H9 (cell line): Measurements from ENCODE around the gene DCLK2. TPM values are rescaled to one million over a fixed set of nuclear protein-coding genes. Genes with fewer than 3 reads are reported as not detected.

ENCODE experiments used
- DNase-seq: peaks from one replicate; pipeline ENCODE4 v3.0.0-alpha.2; 2017
- H2AFZ ChIP-seq: one replicate; pipeline ENCODE4 v1.6.1; 2013; ENCODE audit warnings: mild to moderate bottlenecking, low read length, control low read depth, moderate library complexity
- H2AK5ac ChIP-seq: 2 replicates; pipeline ENCODE4 v1.6.1; 2013; ENCODE audit warnings: low read length, control low read depth, mixed read lengths; ENCODE audit not compliant: insufficient read length
- H2BK120ac ChIP-seq: one replicate; pipeline ENCODE4 v1.6.1; 2013; ENCODE audit warnings: low read depth, mild to moderate bottlenecking, low read length, control low read depth, inconsistent platforms; ENCODE audit not compliant: poor library complexity, severe bottlenecking
- H2BK12ac ChIP-seq: 2 replicates; pipeline ENCODE4 v1.6.1; 2013; ENCODE audit warnings: low read length, control low read depth, mixed read lengths, low read depth; ENCODE audit not compliant: insufficient read length
- H2BK15ac ChIP-seq: 2 replicates; pipeline ENCODE4 v1.6.1; 2013; ENCODE audit warnings: low read depth, low read length, control low read depth
- H2BK20ac ChIP-seq: one replicate; pipeline ENCODE4 v1.6.1; 2013; ENCODE audit warnings: low read depth, mild to moderate bottlenecking, low read length, control low read depth, inconsistent platforms; ENCODE audit not compliant: poor library complexity, severe bottlenecking
- H2BK5ac ChIP-seq: 2 replicates; pipeline ENCODE4 v1.6.1; 2013; ENCODE audit warnings: low read length, control low read depth, mixed read lengths; ENCODE audit not compliant: insufficient read length
- H3K14ac ChIP-seq: 2 replicates; pipeline ENCODE4 v1.6.1; 2013; ENCODE audit warnings: low read length, control low read depth; ENCODE audit not compliant: insufficient read depth
- H3K18ac ChIP-seq: 2 replicates; pipeline ENCODE4 v1.6.1; 2013; ENCODE audit warnings: low read depth, mild to moderate bottlenecking, mixed read lengths, low read length, control low read depth; ENCODE audit not compliant: insufficient read length
- H3K23ac ChIP-seq: 2 replicates; pipeline ENCODE4 v1.6.1; 2013; ENCODE audit warnings: low read length, control low read depth, mixed read lengths, low read depth; ENCODE audit not compliant: insufficient read length
- H3K23me2 ChIP-seq: 2 replicates; pipeline ENCODE4 v1.6.1; 2013; ENCODE audit warnings: low read depth, mild to moderate bottlenecking, mixed read lengths, low read length, control low read depth; ENCODE audit not compliant: insufficient read length, poor library complexity, severe bottlenecking
- H3K27ac ChIP-seq: 2 replicates; pipeline ENCODE4 v1.5.1; 2013; ENCODE audit warnings: low read length, control low read depth, mixed read lengths, low read depth; ENCODE audit not compliant: insufficient read length
- H3K27me3 ChIP-seq: 2 replicates; pipeline ENCODE4 v1.6.1; 2013; ENCODE audit warnings: low read length, control low read depth, inconsistent platforms; ENCODE audit not compliant: insufficient read depth
- H3K4ac ChIP-seq: 2 replicates; pipeline ENCODE4 v1.6.1; 2013; ENCODE audit warnings: low read depth, mild to moderate bottlenecking, control low read depth, inconsistent platforms, low read length, moderate library complexity
- H3K4me1 ChIP-seq: 2 replicates; pipeline ENCODE4 v1.6.1; 2013; ENCODE audit warnings: low read length, control low read depth, inconsistent platforms; ENCODE audit not compliant: insufficient read depth
- H3K4me2 ChIP-seq: 2 replicates; pipeline ENCODE4 v1.6.1; 2013; ENCODE audit warnings: low read length, control low read depth, mixed read lengths; ENCODE audit not compliant: insufficient read length, insufficient read depth
- H3K56ac ChIP-seq: 2 replicates; pipeline ENCODE4 v1.6.1; 2013; ENCODE audit warnings: low read depth, mild to moderate bottlenecking, mixed read lengths, low read length, control low read depth; ENCODE audit not compliant: insufficient read length
- H3K79me1 ChIP-seq: 2 replicates; pipeline ENCODE4 v1.6.1; 2013; ENCODE audit warnings: low read depth, mild to moderate bottlenecking, moderate library complexity, low read length, control low read depth, inconsistent platforms; ENCODE audit not compliant: insufficient read depth, poor library complexity, severe bottlenecking
- H3K79me2 ChIP-seq: 2 replicates; pipeline ENCODE4 v1.6.1; 2013; ENCODE audit warnings: low read length, control low read depth, inconsistent platforms; ENCODE audit not compliant: insufficient read depth
- H3K9ac ChIP-seq: 2 replicates; pipeline ENCODE4 v1.6.1; 2013; ENCODE audit warnings: low read length, control low read depth, mixed read lengths; ENCODE audit not compliant: insufficient read length; ENCODE audit errors: extremely low read depth
- H3K9me3 ChIP-seq: one replicate; pipeline ENCODE4 v1.6.1; 2013; ENCODE audit warnings: low read depth, low read length, inconsistent platforms; ENCODE audit not compliant: control insufficient read depth
- H3T11ph ChIP-seq: one replicate; pipeline ENCODE4 v1.6.1; 2013; ENCODE audit warnings: mild to moderate bottlenecking, low read length, control low read depth, inconsistent platforms
- H4K20me1 ChIP-seq: one replicate; pipeline ENCODE4 v1.6.1; 2013; ENCODE audit not compliant: control insufficient read depth, insufficient read length, insufficient read depth
- H4K5ac ChIP-seq: 2 replicates; pipeline ENCODE4 v1.6.1; 2013; ENCODE audit warnings: low read depth, mild to moderate bottlenecking, mixed read lengths, low read length, control low read depth; ENCODE audit not compliant: insufficient read length
- H4K8ac ChIP-seq: replicated peaks from 2 replicates; pipeline ENCODE4 v1.6.1; 2013; ENCODE audit warnings: low read length, control low read depth, mixed read lengths, low read depth; ENCODE audit not compliant: insufficient read length
- H4K91ac ChIP-seq: 2 replicates; pipeline ENCODE4 v1.6.1; 2013; ENCODE audit warnings: low read depth, mild to moderate bottlenecking, moderate library complexity, mixed read lengths, low read length, control low read depth; ENCODE audit not compliant: insufficient read length
- H3K27ac Mint-ChIP-seq, 3 experiments: 2 replicates in 2 of 3; 3 replicates in 1 of 3; pipeline ENCODE4 v1.8.0; 2020 to 2021; ENCODE audit warnings: mixed read lengths in 3 of 3, mild to moderate bottlenecking in 1 of 3, moderate library complexity in 1 of 3
- H3K27me3 Mint-ChIP-seq: 2 replicates; pipeline ENCODE4 v1.8.0; 2021; ENCODE audit warnings: low read depth, mild to moderate bottlenecking, moderate library complexity, mixed read lengths
- H3K36me3 Mint-ChIP-seq, 3 experiments: 2 replicates in 2 of 3; 3 replicates in 1 of 3; pipeline ENCODE4 v1.8.0; 2020 to 2021; ENCODE audit warnings: low read depth in 3 of 3, mixed read lengths in 3 of 3; ENCODE audit not compliant: insufficient read depth in 1 of 3
- H3K4me1 Mint-ChIP-seq, 2 experiments: 2 replicates each; pipeline ENCODE4 v1.8.0; 2020; ENCODE audit warnings: mixed read lengths in 2 of 2
- H3K4me3 Mint-ChIP-seq, 2 experiments: 2 replicates in 1 of 2; 3 replicates in 1 of 2; pipeline ENCODE4 v1.8.0; 2020 to 2021; ENCODE audit warnings: mild to moderate bottlenecking in 2 of 2, mixed read lengths in 2 of 2, moderate library complexity in 1 of 2
- H3K9me3 Mint-ChIP-seq, 2 experiments: 2 replicates in 1 of 2; 3 replicates in 1 of 2; pipeline ENCODE4 v1.8.0; 2020; ENCODE audit warnings: mild to moderate bottlenecking in 2 of 2, mixed read lengths in 2 of 2, moderate library complexity in 1 of 2
- CTCF ChIP-seq: fragments of 200-600 bp; sonication (generic); conservative IDR thresholded peaks from 3 replicates; pipeline ENCODE4 v1.8.0; 2021; ENCODE audit warnings: antibody characterized with exemption, mild to moderate bottlenecking
- WGBS: extraction: QIAGEN DNeasy Blood & Tissue Kit; methylation state at CpG from one replicate; pipeline ENCODE4 v1.1.7; 2013; ENCODE audit warnings: missing lambda C conversion rate, low lambda C conversion rate, mixed read lengths; ENCODE audit not compliant: insufficient read length; ENCODE audit errors: extremely low coverage; 5-methylcytosine and 5-hydroxymethylcytosine counted together
- total RNA-seq: library from RNA; stranded (reverse); gene quantifications from 2 replicates; pipeline ENCODE4 v1.2.1, GENCODE V29; 2021

DCLK2 gene
- total RNA-seq, 1 experiment from 2014 or later: 0.33 TPM

GRCh38 chr4:150244600-150244999, 166.4 kb downstream of the DCLK2 start:
- Histone ChIP-seq H3K4me2 (no peak overlapping the region), H3K14ac (no peak overlapping the region), H3K18ac (no peak overlapping the region), H3K79me2 (no peaks in the 10 kb centered on the region), H2BK15ac (no peak overlapping the region), H4K20me1 (no peaks in the 10 kb centered on the region), H4K91ac (no peak overlapping the region), H3T11ph (no peak overlapping the region), H2BK20ac (no peak overlapping the region), H2AFZ (no peak overlapping the region), H3K56ac (no peak overlapping the region), H3K79me1 (no peaks in the 10 kb centered on the region), H4K8ac (no peak overlapping the region), H2BK5ac (no peak overlapping the region), H3K27me3 (no peaks in the 10 kb centered on the region), H3K9me3 (no peaks in the 10 kb centered on the region), H3K27ac (no peak overlapping the region), H3K9ac (no peak overlapping the region), H4K5ac (no peak overlapping the region), H3K4me1 (peaks cover 3% of the 10 kb centered on the region), H2AK5ac (no peak overlapping the region), H3K23me2 (no peaks in the 10 kb centered on the region), H2BK12ac (no peak overlapping the region), H2BK120ac (no peak overlapping the region), H3K4ac (no peak overlapping the region), H3K23ac (no peak overlapping the region)
- Mint-ChIP-seq H3K36me3 (no peaks in the 10 kb centered on the region), H3K4me3 (no peak overlapping the region), H3K27ac (0 out of 7 replicates have a peak overlapping the region, but pooled peaks of 1 of the 3 experiments have one; percentile 42), H3K4me1 (peaks cover 36 to 37% of the 10 kb centered on the region in 2 experiments), H3K27me3 (no peaks in the 10 kb centered on the region), H3K9me3 (no peaks in the 10 kb centered on the region; a peak in 1 of 5 replicates)
- WGBS: no CpG with 5 or more reads among the region's 3 CpGs
- no peak for DNase-seq
- no peak for TF ChIP-seq CTCF
